ENCODE results near the gene SLC26A9.
"Not testable (repeated sequence)": the region's sequence is repeated elsewhere in the genome, so short reads cannot be mapped to it uniquely, and the experiment has no call there.

Gene SLC26A9

GRCh38 chr1:205892175-205892574 is 51.1 kb downstream of the SLC26A9 start:
- not testable (repeated sequence) for H3K4me1 Mint-ChIP-seq; DNase-seq; H3K27me3 Mint-ChIP-seq; H3K27ac Mint-ChIP-seq; H3K4me3 Mint-ChIP-seq; ATAC-seq (replicated peaks)
- H3K9me3 Mint-ChIP-seq: peaks cover 15 to 28% of the 10 kb centered on the region in 2 donors
- H3K36me3 Mint-ChIP-seq: peaks cover 9 to 46% of the 10 kb centered on the region in 2 donors

GRCh38 chr1:205891481-205891880 is 51.8 kb downstream of the SLC26A9 start:
- not testable (repeated sequence) for DNase-seq; ATAC-seq (replicated peaks)

GRCh38 chr1:205890631-205891030 is 52.6 kb downstream of the SLC26A9 start:
- H3K36me3 Mint-ChIP-seq: peaks cover 4 to 33% of the 10 kb centered on the region in 2 donors
- not testable (repeated sequence) for H3K4me3 Mint-ChIP-seq; ATAC-seq (replicated peaks); H3K27ac Mint-ChIP-seq; DNase-seq; H3K27me3 Mint-ChIP-seq; H3K4me1 Mint-ChIP-seq
- peaks cover 8 to 16% of the 10 kb centered on the region in 2 donors for H3K9me3 Mint-ChIP-seq

More at GRCh38 chr1:205891481-205891880, 51.8 kb downstream of the SLC26A9 start:
- not testable (repeated sequence) for H3K27me3 Mint-ChIP-seq, H3K4me3 Mint-ChIP-seq, H3K4me1 Mint-ChIP-seq, H3K27ac Mint-ChIP-seq
- Mint-ChIP-seq H3K9me3 (peaks cover 14 to 22% of the 10 kb centered on the region in 2 donors), H3K36me3 (peaks cover 9 to 42% of the 10 kb centered on the region in 2 donors)

DNA sequence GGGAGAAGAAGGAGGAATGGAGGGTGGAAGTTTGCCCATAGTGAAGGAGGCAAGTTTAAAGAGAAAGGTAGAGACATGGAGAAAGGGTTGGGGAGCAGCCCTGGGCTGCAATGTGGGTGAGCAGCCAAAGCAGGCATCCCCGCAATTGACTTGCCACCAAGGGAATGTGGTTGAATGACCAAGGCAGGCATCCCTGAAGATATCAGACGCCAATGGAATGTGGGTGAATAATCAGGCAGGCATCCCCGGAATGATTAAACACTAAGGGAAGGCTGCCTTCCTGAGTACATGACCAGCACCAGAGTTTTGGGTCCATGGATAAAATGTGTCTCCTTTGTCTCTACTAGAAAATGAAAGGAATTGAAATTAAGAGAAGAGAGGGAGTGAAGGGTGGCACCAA is 53.5 kb downstream of the SLC26A9 start:
- H3K27me3 Mint-ChIP-seq; H3K27ac Mint-ChIP-seq; H3K4me1 Mint-ChIP-seq; DNase-seq; ATAC-seq (replicated peaks); H3K4me3 Mint-ChIP-seq: not testable (repeated sequence)
- peaks cover 4 to 25% of the 10 kb centered on the region in 2 donors for H3K36me3 Mint-ChIP-seq
- peaks cover 8 to 16% of the 10 kb centered on the region in 2 donors for H3K9me3 Mint-ChIP-seq

DNA sequence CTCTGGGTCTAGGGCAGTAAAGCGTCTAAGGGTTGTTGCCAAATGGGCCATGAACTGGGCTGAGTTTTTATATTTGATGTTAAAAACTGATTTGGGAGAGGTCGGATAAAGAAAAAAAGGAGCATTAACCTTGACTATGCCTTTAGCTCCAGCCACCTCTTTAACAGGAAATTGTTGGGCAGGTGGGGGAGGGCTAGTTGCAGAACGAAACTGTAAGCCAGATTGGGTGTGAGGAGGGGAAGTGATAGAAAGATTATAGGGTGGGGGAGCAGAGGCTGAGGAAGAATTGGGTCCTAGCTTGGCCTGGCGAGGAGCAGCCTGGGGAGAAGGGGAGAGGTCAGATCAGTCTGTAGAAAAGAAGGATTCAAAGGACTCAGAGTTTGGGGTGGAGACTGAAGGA is 54.2 kb downstream of the SLC26A9 start:
- not testable (repeated sequence) for H3K27me3 Mint-ChIP-seq; ATAC-seq (replicated peaks); H3K27ac Mint-ChIP-seq; H3K4me1 Mint-ChIP-seq; DNase-seq; H3K4me3 Mint-ChIP-seq
- Mint-ChIP-seq H3K36me3 (peaks cover 4 to 18% of the 10 kb centered on the region in 2 donors), H3K9me3 (peaks cover 8 to 15% of the 10 kb centered on the region in 2 donors)

DNA sequence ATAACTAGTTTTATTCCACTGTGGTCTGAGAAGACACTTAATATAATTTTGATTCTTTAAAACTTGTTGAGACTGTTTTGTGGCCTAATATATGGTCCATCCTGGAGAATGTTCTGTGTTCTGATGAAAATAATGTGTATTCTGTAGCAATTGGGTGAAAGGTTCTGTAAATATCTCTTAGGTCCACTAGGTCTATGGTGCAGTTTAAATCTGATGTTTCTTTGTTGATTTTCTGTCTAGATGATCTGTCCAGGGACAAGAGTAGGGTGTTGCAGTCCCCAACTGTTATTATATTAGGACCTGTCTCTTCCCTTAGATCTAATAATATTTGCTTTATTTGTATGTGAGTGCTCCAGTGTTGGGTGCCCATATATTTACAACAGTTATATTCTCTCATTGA is 59.5 kb downstream of the SLC26A9 start:
- no peak overlapping the region for H3K4me3 Mint-ChIP-seq
- H3K9me3 Mint-ChIP-seq: peaks cover 16 to 27% of the 10 kb centered on the region in 2 donors
- H3K27ac Mint-ChIP-seq: no peak overlapping the region
- H3K27me3 Mint-ChIP-seq: no peaks in the 10 kb centered on the region
- ATAC-seq (replicated peaks) (no peak), DNase-seq (no peak)
- H3K36me3 Mint-ChIP-seq: peaks cover 2 to 27% of the 10 kb centered on the region in 2 donors
- H3K4me1 Mint-ChIP-seq: peaks cover under 1% of the 10 kb centered on the region in 2 donors

- Mint-ChIP-seq H3K4me3 (no peak overlapping the region), H3K9me3 (peaks cover 19 to 34% of the 10 kb centered on the region in 2 donors), H3K27me3 (no peaks in the 10 kb centered on the region), H3K36me3 (peaks cover 2 to 32% of the 10 kb centered on the region in 2 donors), H3K4me1 (no peaks in the 10 kb centered on the region), H3K27ac (no peak overlapping the region)
- ATAC-seq (replicated peaks) (no peak), DNase-seq (no peak)
Measured at GRCh38 chr1:205880923-205881322, 62.3 kb downstream of the SLC26A9 start.

DNA sequence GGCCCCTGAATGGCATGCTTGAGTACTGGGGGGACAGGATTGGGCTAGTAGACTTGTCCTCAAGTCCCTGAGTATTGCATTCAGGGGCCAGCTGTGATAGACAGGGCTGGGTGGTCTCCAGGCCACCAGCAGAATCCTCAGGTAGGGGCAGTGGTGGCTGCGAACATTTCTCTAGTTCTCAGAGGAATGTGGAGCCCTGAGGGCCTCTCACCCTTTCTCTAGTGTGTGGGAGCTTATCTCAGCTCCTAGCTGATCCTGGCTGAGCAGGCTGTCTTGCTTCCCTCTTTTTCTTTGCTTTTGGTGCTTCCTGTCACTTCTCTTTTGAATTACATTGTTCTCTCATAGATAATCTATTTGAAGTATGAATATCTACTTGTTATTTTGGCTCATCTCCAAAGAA is 63.3 kb downstream of the SLC26A9 start:
- H3K27ac Mint-ChIP-seq: no peak overlapping the region
- DNase-seq: no peak

DNA sequence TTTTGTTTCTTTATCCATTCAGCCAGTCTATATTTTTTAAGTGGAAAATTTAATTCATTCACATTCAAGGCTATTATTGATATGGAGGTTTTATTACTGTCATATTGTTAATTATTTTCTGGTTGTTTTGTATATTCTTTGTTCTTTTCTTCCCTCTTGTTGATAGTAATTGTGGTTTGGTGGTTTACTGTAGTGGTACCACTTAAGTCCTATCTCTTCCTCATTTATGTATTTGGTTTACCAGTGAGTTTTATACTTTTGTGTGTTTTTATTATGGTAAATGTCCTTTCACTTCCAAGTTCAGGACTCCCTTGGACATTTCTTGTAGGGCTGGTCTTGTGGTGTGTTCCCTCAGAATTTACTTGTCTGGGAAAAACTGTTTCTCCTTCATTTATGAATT is 65.2 kb downstream of the SLC26A9 start:
- Mint-ChIP-seq H3K36me3 (peaks cover 2 to 32% of the 10 kb centered on the region in 2 donors), H3K9me3 (peaks cover 19 to 34% of the 10 kb centered on the region in 2 donors), H3K4me3 (no peak overlapping the region), H3K27ac (no peak overlapping the region), H3K27me3 (no peaks in the 10 kb centered on the region), H3K4me1 (no peaks in the 10 kb centered on the region)
- DNase-seq: no peak
- ATAC-seq (replicated peaks): no peak

More for the DNA sequence above, 63.3 kb downstream of the SLC26A9 start:
- Mint-ChIP-seq H3K9me3 (peaks cover 19 to 34% of the 10 kb centered on the region in 2 donors), H3K4me1 (no peaks in the 10 kb centered on the region), H3K27me3 (no peaks in the 10 kb centered on the region), H3K4me3 (no peak overlapping the region), H3K36me3 (peaks cover 2 to 32% of the 10 kb centered on the region in 2 donors)
- no peak for ATAC-seq (replicated peaks)

GRCh38 chr1:205873148-205873547 is 70.1 kb downstream of the SLC26A9 start:
- H3K4me1 Mint-ChIP-seq; H3K27ac Mint-ChIP-seq; H3K36me3 Mint-ChIP-seq; DNase-seq; H3K27me3 Mint-ChIP-seq; H3K4me3 Mint-ChIP-seq; H3K9me3 Mint-ChIP-seq; ATAC-seq (replicated peaks): not testable (repeated sequence)

GRCh38 chr1:205870236-205870635 is 73.0 kb downstream of the SLC26A9 start:
- H3K9me3 Mint-ChIP-seq: no peaks in the 10 kb centered on the region
- H3K4me1 Mint-ChIP-seq: no peaks in the 10 kb centered on the region
- no peak overlapping the region for H3K27ac Mint-ChIP-seq
- H3K36me3 Mint-ChIP-seq: no peaks in the 10 kb centered on the region
- no peaks in the 10 kb centered on the region for H3K27me3 Mint-ChIP-seq
- DNase-seq (no peak), ATAC-seq (replicated peaks) (no peak)
- no peak overlapping the region for H3K4me3 Mint-ChIP-seq

Measured in stimulated activated naive B cell treated with anti-CD40 and anti-IgM and Interleukin-4, amounts not matched to agents 10 μg/mL and 1 μg/mL and 100 μg/mL, for 72 hours (primary cell).